GM21423 (cell line): ENCODE data around the gene TMPRSS13.

Experiments used
- ATAC-seq: cut with Tn5 transposase; IDR thresholded peaks from one replicate; pipeline ENCODE4 v1.9.1; 2021; ENCODE audit warnings: mild to moderate bottlenecking, moderate library complexity; ENCODE audit not compliant: unreplicated experiment

The TMPRSS13 gene

DNA sequence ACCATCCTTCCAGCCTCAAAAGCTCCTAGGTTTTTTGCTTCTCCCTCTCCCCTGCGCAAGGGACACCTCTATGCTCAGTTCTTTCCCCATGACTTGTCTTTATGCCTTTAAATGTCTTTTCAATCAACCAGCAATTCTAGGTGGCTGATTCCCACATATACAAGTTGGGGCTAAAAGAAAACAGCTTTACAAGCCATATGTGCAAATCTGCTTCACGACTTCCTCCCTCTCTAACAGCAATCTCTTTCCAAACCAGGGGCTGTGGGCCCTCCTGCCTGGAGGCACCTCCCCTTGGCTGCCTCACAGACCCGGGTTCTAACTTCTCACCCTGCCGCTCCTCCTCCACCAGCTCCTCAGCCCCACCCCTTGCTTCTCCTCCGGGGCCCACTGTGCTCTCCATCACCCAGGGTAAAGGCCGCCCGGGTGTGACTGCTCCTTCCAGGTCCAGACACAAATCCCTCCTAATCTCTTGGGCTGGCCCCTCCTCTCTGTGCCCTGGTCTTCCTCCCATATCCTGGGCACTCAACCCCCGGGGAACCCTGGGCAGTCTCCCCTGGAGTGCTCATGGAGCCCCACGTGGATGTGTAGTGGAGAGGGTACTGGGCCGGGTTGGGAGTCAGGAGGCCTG lies 14.1 kb downstream of the TMPRSS13 start:
- no peak for ATAC-seq

GRCh38 chr11:117914398-117914761 lies 14.8 kb downstream of the TMPRSS13 start:
- no peak for ATAC-seq

DNA sequence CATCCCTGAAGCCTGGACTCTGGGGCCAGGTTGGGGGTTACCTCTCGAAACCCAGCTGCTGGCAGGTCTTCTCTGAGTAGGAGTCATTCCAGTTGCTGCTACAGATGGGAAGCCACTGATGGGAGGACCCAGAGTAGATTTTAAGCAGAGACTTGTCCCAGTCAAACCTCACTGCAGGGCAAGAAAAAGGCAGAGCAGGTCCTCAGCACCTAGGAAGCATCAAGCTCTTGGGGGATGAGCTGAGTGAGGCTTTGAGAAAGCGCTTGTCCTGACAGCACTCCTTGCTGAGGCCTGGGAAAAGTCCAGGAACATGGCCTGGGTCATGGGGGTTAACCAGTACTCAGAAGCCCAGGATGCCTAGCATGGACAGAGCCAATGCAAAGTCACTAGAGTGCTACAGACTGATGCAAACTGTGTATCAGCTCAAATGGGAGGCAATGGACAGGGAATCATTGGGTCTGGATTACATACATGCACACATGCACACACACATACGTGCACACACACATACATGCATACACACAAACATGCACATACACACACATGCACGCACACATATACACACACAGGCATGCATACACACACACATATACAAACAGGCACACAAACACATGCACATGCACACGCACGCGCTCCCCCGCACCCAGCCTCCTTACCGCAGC lies 15.3 kb downstream of the TMPRSS13 start:
- no peak for ATAC-seq

- ATAC-seq: no peak
These were observed 16.7 kb downstream of the TMPRSS13 start for GRCh38 chr11:117912497-117912896.

GRCh38 chr11:117911694-117912093 lies 17.5 kb downstream of the TMPRSS13 start:
- no peak for ATAC-seq

DNA sequence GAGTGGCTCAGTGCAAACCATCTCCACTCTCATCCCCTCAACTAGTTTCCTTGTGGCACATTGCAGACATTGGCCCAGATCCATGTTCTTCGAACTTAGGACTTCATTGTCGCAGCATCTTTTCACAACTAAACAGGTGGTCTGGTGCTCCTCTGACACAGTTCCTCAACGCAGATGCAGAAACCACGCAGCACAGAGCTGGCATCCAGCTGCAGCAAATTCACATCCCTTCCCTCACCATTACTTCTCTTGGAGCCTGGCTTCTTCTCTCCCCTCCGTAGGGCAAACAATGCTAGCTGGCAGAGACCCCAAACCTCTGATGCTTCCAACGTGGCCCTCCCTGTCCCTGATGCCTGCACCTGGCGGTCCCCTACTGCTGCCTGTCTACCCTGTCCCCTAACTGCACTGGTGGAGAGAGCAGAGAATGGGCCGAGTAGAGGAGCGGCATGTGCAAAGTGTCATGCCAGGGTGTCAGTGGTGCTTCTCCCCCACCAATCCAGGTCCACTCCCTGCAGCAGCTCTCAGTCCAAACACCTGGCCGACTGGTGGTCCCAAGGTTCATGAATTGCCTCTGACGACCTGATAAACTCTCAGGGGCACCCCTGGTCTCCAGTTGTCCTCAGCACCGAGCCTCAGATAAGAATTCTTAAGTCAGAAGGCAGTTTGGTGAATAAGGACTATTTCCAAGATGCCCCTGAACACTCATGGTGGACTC lies 18.1 kb downstream of the TMPRSS13 start:
- ATAC-seq: no peak

DNA sequence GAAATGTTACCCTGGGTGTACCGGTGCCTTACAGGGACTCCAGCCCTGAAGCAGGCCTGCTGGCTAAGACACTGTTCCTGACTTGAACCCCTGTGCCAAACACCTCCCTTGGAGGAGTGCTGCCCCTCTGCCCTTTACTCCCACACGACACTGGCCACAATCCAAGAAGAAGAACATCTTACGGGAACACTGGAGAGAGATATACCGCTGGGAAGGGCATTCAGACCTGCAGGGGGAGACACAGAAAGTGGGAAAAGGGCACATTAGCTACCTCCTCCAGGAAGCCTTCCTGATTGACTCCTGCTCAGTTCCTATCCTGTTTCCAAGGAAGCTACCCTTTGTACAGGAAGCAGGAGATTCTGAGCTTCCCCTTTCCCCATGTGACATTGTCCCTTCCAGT lies 18.7 kb downstream of the TMPRSS13 start:
- no peak for ATAC-seq

DNA sequence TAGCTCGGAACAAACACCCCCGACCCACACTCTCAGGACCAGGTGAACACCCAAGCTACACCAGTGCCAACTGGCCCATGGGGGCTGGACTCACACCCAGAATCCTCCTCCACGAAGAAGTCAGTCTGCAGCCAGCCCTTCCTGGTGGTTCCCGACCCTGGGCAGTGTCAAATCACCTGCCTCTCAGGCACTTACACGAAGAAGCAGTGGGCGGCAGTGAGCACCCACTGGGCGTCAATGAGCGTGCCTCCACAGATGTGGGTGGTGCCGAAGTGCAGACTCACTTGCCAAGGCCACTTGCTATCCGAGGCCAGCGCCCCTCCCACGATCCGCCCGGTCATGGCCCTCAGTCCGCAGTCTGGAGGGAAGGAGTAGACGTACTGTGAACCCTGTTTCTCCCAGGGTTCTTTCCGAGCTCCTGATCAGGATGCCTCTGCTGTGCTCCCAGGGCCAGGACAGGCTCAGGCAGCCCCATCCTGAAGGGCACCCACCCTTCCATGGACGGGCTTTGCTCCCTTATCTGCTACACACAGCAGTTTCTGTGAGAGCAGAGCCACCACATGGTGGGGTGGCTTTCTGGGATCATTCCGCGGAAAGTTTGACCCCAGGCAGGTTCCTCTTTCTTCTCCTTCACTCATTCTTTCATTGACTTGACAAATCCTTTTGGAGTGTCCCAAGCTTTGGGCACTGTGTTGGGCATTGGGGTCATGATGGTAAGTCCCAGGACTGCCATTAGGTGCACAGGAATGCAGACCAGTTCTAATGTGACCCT lies 19.4 kb downstream of the TMPRSS13 start:
- ATAC-seq: no peak

DNA sequence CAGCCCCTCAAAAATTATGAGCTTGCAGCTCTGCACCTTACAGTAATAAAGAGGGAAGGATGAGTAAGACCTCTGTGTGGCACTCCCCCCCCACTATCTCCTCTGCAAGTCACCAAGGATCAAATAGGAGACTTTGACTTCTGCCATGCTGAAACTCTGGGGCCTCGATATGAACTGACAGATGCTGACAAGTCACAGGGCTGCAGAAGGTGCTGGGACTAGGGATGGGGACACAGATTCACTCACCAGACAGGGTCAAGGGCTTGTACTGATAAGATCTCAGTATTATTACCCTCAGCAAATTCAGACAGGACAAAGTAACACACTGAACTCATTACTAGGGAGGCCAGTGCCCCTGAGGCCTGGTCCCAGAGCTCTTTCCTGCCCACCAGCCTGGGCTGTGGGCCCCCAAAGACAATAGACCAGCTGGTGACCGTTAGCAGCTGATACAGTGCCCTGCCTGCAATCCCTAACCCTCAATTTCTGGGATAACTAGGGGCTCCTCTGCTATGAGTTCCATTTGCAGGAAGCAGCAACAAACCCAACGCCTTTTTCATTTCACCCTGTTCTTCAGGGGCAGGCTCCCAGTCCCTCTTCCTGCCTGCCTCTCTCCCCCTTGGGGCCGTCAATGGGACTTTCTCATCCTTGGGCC lies 20.1 kb downstream of the TMPRSS13 start:
- no peak for ATAC-seq

GRCh38 chr11:117908109-117908895 lies 20.9 kb downstream of the TMPRSS13 start:
- ATAC-seq: no peak

DNA sequence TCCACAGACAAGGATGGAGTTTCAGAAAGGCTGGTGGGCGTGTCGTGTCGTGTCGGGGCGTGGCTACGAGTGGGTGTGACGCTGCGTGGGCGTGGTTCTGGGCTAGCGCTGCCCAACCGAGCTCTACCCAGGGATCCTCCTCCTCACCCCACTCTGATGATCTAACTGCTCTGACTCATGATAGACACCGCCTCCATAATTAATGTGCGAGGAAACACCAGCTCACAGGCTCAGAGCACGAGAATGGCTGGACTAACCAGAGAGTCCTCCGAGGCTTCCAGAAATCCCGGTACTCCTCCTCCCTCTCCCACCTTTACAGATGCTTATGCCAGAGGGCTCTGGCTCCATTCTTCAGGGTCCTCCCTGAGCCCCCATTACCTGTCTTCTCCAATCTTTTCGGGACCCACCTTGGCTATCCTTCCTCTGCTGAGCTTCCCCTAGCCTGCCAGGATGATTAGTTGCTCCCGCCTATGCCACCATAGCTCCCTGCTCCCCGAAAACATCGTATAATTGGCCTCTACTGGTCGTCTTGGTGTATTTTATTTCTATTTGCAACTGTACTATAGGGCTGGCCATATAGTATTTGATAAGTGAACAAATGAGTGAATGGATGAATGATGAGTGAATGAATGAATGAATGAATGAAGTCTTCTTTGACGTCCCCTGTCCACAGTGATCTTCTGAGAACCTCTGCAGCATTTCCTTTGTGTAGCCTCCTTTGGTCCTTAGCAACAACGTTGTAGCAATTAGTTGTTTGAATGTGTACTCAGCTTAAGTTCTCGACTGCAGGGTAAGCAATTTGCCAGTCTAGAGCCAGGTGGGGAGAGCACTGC lies 21.7 kb downstream of the TMPRSS13 start:
- peak; percentile 71 for ATAC-seq

GRCh38 chr11:117906710-117907109 lies 22.5 kb downstream of the TMPRSS13 start:
- ATAC-seq: no peak

DNA sequence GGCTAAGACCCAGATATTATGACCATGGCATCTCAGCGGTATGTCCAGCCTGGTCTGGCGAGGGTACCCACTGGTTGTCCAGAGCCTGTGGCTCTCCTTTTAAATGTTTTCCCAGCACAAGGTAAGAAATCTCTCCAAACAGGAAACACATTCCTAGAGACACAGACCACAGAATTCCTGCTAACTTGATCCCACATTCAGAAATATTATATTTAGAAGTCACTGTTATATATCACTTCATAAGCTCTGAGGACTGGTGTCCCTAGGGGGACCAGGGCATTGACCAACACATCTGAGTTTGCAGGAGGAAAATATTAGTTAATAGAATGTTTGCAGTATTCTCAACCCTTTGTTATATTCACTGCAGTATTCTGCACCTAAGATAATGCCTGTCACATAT lies 23.1 kb downstream of the TMPRSS13 start:
- ATAC-seq: no peak

GRCh38 chr11:117905524-117905923 lies 23.7 kb downstream of the TMPRSS13 start:
- ATAC-seq: no peak

GRCh38 chr11:117903505-117904382 lies 25.5 kb downstream of the TMPRSS13 start:
- ATAC-seq: no peak

GRCh38 chr11:117902001-117902845 lies 27.0 kb downstream of the TMPRSS13 start:
- ATAC-seq: no peak

- no peak for ATAC-seq
These were observed 27.6 kb downstream of the TMPRSS13 start for GRCh38 chr11:117901601-117902000.
